Left forelimb (tissue), 1 donor: ENCODE data around the gene DEPP1.

Source experiments
- DNase-seq: peaks from one replicate; pipeline ENCODE4 v3.0.0-alpha.2; 2018; ENCODE audit warnings: low spot score

Gene DEPP1

DNA sequence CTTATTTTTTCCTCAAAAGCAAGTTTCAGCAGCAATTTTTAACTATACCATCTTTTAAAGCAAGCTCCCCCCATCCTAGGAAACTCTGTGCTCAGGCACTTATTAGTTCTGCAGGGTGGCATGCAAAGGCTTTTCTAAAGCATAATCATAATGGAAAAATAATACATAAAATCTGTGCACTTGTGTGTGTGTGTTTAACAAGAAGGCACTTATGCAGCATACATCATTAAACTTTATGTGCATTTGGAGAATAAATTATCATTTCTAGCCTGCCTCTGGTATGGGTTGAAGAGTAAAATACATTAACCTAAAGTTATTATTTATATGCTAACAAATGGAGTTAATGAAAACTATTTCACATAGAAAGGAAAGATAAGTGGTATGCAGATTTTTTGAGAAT lies 24.6 kb downstream of the DEPP1 start:
- no peak for DNase-seq

DNA sequence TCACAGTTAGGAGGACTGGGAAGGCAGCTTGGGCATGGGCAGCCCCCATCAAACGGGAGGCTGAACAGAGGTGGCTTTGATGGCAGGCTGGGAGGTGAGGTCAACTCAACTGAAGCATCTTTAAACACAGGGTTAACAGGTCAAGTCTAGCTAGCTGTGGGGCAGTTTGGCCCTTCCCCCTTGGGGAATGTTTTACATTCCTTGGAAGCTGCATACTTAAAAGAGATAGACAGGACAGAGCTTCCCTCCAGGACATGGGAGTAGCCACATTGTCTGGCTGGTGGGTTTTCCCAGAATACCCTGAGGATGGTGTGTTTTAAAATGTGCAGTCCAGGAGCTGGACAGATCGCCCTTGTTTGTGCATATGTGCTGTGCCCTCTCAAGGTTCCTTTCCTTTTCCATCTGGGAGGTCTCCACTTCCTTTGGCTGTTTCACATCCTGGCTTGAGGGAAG lies 25.8 kb downstream of the DEPP1 start:
- DNase-seq = no peak

DNA sequence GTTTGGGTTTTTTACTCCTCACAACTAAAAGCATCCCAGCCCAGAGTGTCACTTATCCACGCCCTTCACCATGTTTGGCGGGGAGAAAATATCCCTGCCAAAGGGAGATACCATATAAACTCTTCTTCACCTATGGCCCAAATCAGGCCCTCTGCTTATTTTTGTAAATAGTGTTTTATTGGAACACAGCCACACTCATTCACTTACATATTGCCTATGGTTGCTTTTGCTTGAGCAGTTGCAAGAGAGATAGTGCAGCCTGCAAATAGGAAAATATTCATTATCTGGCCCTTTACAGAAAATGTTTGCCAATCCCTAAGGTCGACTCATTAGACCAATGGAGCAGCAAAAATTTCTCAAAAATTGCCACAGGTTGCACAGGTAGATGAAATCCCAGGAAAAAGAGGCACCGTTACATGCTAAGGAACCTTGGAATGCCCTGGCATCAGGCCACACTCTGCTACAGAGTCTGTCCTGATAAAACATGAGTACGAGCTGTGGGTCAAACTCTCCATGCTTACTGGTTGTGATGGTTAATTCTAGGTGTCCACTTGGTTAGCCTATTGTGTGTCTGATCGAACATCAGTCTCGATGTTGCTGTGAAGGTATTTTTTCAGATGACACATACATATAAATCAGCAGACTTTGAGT lies 26.9 kb downstream of the DEPP1 start:
- DNase-seq = no peak

DNA sequence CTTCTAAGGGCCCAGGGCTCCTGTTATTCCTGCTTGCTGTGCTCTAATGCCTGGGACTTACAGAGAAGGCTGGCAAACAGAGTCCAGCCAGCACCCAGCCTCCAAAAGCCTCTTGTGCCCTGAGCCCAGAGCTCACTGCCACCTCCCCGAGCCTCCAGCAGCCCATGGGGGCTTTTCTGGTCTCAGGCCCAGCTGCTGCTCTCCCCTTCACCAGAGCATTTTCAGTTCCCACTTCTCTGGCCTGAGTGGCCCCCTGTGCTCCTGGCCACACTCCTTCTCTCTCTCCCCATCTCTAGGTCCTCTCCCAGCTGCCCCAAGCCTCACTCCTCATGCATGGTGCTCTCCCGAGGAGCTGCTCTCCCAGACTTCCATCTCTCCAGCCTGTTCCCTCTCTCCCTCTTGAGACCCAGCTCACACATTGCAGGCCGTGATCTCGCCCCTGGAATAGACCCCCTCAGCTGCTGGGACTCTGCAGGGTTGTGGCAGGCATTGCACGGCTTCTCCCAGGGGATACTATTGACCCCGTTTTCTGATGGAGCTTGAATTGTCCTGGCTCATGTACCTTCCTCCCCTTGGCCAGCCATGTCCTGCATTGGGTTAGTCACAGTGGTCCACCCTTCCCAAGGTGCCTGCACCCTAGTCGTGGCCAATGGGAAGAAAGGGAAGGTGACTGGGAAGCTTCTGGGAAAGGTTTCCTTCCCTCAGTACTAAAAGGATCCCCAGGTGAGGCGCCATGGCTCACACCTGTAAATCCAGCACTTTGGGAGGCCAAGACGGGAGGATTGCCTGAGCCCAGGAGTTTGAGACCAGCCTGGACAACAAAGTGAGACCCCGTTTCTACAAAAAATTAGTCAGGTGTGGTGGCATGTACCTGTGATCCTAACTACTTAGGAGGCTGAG lies 28.0 kb downstream of the DEPP1 start:
- no peak for DNase-seq

DNA sequence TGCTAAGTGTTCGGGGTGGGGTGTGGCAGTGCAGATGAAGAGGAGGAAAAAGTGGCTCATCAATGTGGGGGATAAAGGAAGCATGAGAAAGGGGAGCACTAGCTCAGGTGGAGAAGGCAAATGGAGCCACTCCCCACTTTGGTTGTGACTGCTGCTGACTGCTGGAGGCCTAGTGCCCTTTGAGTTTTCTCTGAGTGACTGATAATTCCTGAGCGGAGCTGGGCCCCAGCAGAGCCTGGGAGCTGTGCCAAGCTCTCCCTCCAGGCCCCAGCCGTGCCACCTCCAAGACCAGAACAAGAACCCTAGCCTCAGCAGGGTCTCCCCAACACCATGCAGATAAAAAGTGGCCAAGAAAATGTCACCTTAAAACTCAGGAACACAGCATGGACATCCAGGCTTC lies 28.7 kb downstream of the DEPP1 start:
- DNase-seq = no peak

DNA sequence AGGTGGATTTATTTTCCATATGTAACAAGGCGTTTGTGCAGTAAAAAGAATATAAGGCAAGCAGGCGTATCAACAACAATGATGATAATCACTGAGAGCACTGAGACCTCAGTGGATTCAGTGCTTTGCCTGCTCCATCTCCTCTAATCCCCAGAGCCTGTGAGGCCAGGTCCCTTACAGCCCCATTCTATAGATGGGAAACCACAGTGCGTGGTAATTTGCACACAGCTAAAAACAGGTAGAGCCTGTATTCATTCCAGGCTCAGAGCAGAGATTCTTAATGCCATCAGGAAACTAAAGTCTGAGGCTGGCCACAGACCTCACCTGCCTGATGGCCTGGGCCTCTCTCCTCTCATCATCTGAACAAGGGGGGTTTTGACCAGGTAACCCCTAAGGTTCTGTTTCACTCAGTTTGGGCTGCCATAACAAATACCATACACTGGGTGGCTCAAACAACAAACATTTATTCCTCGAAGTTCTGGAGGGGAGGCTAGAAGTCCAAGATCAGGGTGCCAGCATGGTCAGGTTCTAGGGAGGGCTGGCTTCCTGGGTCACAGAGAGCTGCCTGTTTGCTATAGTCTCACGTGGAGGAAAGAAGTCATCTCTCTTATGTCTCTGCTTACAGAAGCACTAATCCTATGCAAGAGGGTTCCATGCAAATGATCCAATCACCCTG lies 29.3 kb downstream of the DEPP1 start:
- DNase-seq = no peak

DNA sequence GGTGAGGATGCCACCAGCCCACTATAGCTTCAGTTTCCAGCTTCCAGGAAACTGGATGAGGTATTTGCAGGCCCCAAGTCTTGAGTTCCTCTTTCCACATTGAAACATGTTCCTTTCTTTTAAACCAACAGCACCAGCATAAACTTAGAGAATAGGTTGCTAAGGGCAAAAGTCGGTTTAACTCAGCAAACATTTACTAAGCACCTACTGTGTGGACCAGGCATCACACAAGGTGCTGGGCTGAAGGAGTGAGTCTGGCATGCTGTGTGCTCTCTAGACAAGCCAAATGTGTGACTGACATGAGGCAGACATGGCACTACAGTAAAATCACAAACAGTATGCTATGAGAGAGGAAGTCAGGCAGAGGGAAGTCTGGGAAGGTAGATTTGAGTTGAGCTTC lies 30.0 kb downstream of the DEPP1 start:
- no peak for DNase-seq

DNA sequence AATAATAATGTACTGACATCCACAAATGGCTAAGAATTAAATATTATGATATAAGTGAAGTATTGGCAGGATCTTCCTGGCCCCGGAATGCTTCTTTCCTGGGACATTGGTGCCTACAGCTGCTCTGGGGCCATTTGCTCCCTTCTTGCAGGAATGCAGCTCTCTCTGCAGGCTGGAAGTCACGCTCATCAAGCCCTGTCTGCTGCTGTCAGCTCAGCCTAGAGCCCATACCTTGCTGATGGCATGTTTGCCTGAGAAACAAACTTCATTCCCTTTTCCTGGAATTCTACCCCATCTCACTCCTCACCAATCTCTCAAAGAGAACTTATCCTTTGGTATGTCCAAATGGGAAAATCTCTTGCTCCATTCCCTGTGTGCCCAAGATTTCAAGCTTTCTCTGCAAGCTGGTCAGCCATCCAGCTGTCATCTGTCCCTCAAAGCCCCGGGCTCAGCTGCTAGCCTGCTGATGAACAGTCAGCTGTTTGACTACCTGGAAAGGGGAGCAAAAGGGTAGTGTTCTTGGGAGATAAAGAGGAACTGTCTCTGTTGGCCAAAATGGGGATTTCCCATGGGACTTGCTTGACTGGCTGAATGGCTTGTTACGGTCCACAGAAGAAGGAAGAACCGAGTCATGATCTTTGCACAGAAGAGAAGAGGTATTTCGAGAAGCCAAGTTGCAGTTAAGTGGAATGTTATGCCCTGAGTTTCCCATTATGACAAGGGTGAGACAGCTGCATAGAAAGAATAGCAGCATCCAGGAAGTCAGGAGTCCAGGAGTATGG lies 31.0 kb downstream of the DEPP1 start:
- no peak for DNase-seq

DNA sequence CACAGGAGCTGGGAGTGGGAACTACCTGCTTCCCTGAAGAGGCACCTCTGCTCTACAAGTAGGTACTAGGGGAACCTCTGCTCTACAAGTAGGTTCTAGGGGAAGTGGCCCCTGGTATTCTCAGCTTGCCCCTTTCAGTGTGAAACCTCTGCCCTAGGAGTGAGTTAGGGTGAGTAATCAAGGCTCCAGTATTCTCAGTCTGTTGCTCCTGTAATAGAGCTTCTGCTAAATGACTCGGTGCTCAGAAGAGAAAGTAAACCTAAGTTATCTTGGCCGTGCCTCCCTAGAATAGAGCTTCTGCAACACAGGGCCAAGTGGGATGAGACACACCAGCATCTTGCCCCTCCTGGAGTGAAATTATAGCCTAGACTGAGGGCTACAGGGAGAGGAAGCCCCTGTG lies 32.4 kb downstream of the DEPP1 start:
- DNase-seq = peak; percentile 53

DNA sequence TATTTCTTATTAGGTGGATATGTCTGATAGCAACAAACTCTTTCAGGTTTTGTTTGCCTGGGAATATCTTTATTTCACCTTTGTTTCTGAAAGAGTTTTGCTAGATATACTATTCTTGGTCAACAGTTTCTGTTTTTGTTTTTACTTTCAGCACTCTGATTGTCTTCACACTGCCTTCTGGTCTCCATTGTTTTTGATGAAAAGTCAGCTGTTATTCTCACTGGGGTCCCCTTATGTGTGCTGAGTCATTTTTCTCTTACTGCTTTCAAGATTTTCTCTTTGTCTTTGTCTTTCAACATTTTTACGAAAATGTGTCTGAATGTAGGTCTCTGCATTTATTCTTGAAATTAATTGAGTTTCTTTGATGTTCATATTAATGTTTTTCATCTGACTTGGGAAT lies 34.3 kb downstream of the DEPP1 start:
- no peak for DNase-seq

DNA sequence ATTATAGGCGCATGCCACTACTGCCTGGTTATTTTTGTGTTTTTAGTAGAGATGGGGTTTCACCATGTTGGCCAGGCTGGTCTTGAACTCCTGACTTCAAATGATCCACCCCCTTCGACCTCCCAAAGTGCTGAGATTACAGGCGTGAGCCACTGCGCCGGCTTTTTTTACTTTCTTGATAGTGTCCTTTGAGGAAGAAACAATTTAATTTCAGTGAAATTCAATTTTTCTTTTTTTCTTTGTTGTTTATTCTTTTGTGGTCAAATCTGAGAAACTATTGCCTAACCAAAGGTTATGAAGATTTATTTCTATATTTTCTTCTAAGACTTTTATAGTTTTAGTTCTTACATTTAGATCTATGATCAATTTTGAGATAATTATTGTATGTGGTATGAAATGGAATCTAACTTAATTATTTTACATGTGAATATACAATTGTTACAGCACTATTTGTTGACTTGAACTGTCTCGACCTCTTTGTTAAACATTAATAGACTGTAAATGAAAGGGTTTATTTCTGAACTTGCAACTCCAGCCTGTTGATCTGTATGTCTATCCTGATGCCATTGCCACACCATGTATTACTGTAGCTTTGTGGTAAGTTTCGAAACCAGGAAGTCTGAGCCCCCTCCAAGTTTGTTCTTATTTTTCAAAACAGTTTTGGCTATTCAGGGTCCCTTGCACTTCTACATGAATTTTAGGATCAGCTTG lies 38.8 kb downstream of the DEPP1 start:
- no peak for DNase-seq

DNA sequence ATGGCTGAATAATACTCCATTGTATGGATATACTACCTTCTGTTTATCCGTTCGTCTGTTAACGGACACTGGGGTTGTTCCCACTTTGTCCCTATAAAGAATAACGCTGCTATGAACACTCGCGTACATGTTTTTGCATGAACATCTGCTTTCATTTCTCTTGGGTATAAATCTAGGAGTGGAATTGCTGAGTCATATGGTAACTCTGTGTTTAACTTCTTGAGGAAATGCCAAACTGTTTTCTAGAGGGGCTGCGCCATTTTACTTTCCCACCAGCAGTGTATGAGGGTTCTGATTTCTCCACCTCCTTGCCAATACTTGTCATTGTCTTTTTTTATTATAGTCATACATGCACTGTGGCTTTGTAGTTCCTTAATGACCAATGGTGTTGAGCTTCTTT lies 39.7 kb downstream of the DEPP1 start:
- no peak for DNase-seq

DNA sequence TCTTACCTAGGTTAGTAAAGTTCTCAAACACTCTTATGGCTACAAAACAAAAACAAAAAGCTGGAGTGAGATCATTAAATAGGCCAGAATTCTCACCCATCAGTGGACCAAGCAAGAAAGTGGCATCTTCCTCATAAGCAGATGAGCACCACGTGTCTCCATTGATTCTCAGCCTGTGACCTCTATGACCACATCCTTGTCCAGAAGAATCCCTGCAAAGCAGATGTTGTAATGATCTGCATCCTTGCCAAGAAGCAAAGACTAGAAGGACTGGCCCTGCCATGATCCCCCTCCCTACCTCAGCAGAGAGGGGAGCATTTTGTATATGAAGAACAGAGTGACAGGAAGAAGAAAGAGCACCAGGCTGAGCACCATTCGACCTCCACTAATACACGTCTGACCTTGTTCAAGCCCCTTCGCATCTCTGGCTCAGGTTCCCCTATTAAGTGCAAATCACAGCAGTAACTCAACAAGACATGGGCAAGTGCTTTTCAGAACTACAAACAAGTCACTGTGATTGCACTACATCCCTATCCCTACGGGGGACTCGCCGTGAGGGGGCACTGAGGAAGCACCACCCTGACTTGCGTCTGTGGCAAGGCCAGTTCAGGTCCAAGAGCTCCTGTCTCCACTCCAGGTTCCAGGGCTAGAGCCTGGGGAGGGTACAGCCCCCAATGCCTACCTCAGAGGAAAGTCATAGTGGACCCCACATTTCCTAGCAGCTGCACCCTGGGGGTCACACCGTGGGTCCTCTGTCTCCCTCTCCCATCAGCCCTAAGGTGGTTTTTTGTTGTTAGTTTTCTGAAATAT lies 41.2 kb downstream of the DEPP1 start:
- peak; percentile 33 for DNase-seq

DNA sequence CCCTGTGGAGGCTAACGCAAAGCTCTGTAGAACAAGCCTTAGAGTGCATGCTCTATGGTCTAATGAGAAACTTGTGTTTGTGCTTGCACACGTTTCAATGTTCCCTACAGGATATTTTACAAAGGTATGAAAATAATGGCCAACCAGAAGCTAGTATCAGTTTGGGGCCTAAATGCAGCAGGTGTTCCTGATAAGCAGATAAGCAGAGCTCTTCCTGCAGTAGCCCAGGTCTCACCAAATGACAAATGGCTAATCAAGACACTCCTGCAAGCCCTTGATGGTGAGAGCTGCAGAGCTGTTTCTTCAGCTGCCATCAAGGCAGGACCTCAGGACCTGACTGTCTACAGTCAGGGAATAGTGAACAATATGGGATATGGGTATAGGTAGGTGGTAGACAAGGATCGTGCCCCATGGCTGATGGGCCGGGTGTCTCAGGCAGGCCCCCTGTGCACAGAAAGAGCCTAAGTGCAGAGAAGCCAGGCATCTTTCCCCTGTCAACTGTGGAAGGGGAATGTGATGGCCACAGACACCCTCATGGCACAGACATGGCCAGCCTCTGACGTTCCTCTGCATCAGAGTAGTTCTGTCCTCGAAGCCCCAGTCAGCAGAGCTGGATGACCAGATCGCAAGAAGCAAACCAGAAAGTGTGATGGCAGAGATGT lies 42.2 kb downstream of the DEPP1 start:
- DNase-seq = peak; percentile 36

DNA sequence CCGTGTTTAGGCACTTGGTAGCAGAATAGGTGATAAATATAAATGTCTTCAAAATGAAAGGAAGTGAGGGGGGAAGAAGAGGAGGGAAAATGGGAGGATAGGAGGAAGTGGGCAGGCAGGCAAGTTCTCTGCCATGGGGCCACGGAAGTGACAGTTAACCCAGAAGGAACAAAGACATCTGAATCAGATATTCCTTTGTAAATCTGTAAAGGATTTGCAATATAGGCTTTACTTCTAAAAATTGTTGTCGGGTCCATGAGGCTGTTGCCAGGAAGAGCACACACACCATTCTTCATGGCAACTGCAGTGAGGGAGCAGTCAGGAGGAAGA lies 42.7 kb downstream of the DEPP1 start:
- DNase-seq = no peak

DNA sequence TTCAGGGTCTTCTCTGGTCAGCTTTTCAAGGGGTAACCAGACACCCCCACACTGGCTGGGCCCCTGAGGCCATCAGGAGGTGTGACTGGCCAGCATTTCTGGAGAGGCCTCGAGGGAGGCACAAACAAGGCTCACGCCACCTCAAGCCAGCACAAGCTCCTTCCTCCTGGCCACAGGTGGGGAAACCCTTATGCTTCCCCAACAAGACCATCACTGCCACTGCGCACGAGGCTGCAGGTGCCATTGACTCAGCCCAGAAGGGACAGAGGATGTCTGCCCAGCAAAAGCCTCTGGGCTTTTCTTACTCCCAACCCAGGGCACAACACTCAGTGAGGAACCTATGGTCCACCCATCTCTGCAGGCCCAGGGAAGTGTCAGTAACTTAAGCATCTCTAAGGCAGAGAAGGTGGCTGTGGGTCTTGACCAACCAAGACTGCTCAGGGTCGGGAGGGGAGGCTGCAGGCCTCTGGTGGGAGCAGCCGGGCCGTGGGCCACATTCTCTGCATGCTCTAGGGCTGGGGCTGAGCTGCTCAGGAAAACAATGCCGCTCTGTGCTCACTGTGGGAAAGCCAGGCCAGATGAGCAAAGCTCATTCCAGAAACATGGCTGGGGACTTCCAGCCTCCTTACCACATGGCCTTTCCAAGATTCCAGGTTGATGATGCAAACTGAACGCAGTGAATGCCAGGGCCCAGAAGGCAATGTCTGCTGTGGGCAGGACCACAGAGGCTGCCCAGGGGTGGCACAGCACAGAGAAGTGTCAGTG lies 43.2 kb downstream of the DEPP1 start:
- peak; percentile 79 for DNase-seq

DNA sequence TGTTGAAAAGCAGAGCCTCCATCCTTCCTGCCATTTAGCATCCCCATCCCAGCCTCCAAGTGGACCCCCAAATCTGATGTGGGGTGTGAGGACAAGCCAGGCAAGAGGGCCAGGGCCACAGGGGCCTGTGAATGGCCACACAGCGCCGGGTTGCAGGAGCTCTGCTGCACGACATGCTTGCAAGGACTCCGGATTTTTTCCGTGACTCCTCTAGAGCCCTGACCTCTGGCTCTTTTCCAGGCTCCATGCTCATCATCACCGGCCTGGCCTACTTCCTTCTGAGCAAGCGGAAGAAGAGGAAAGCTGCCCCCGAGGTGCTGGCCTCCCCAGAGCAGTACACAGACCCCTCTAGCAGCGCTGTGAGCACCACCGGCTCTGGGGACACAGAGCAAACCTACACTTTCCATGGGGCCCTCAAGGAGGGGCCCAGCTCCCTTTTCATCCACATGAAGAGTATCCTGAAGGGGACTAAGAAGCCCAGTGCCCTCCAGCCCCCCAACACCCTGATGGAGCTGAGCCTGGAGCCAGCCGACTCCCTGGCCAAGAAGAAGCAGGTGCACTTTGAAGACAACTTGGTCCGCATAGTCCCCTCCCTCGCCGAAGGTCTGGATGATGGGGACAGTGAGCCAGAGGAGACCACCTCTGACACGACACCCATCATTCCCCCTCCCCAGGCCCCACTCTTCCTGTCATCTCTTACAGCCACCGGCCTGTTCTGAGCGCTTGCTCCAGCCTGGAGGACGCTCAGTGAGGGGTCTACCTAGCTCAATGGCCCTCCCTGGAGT lies 44.0 kb downstream of the DEPP1 start:
- DNase-seq = peak; percentile 58

DNA sequence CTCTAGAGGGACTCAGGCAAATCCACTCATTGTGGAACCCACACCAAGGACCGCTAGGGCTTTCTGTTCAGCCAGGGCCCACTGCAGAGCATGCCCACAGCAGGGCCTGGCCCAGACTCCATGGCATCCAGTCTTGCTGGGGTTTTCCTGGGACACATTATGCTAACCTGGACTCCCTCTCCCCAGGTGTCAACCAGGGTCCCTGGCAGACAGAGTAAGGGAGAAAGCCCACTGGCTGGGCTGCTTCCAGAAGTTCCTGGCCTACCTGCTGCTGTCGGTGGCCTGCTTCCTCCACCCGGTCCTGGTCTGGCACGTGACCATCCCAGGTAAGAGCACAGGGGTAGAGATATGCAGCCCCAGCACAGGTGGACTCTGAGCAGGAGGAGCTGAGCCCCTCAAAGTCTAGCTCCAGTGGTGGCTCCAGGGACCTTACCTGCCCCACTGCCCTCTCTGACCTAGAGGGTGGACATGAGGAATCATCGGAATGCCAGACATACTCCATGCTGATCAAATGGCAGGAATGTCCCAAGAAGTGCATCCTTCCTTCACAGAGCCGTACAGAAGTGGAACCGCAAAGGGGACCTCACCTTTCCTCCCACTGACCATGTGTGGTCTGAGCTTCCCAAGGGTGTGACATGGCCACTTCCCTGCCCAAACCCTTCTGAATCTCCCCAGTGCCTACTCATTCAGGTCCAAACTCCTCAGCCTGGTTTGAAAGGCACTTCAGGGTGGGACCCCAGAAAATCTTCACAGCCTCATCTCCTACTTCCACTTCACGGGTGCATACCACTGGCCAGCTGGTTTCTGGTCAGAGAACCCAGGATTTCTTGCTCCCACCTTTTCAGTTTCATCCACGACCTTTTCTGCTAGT lies 44.9 kb downstream of the DEPP1 start:
- DNase-seq = peak; percentile 59
